ENCODE results near the gene MTOR. TPM values are rescaled to one million over a fixed set of nuclear protein-coding genes. Genes with fewer than 3 reads are reported as not detected.

The MTOR gene
- total and polyA plus RNA-seq, 2 of the 8 experiments (the other 6 are each of a cell fraction or from before 2014, with no cell fraction given), result 44.2 to 76.8 TPM

DNA sequence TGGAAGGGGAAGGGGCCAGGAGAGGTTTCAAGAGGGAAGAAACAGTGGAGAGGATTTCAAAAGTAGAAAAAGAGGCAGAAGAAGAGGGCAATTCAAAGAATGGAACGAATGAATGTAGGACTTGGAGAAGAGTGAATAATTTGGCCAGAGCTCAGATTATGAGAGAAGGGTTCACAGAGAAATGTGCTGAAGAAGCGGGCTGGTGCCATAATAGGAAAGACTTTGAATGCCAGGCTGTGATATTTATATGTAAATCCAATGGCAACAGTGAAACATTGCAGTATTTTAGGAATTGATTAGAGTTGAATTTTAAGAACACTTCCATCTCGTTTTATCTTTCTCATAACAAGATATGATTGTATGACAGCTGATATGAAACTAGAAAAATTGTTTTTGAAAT is 109.2 kb downstream of the MTOR start (continued):
- TF ChIP-seq SAP30 (IDR thresholded peaks at IDR 0.05; ENCODE audit: insufficient read depth, insufficient replicate concordance, low read length) (no peak), KDM4A (IDR thresholded peaks at IDR 0.05; ENCODE audit: low read depth, low read length, severe bottlenecking) (no peak), SIN3A (conservative IDR thresholded peaks at IDR 0.05 in 1 of 2, IDR thresholded peaks at IDR 0.05 in 1 of 2; ENCODE audit: low read depth in 1 of 2, low read length in 2 of 2) (no peak), SIRT6 (IDR thresholded peaks at IDR 0.05; ENCODE audit: low read length) (no peak), JUND (IDR thresholded peaks at IDR 0.05; ENCODE audit: low read length) (no peak)

All from H1 (cell line).